ENCODE measurements around the gene GLB1L3.

GRCh38 chr11:134359646-134360045, 83.5 kb downstream of the GLB1L3 start:
- no peak for TF ChIP-seq ZNF114 (tag by site-specific recombination; IDR thresholded peaks at IDR 0.05)
- no peak for TF ChIP-seq YY1 (tag by site-specific recombination; IDR thresholded peaks at IDR 0.05)
- TF ChIP-seq, protein P1, sequence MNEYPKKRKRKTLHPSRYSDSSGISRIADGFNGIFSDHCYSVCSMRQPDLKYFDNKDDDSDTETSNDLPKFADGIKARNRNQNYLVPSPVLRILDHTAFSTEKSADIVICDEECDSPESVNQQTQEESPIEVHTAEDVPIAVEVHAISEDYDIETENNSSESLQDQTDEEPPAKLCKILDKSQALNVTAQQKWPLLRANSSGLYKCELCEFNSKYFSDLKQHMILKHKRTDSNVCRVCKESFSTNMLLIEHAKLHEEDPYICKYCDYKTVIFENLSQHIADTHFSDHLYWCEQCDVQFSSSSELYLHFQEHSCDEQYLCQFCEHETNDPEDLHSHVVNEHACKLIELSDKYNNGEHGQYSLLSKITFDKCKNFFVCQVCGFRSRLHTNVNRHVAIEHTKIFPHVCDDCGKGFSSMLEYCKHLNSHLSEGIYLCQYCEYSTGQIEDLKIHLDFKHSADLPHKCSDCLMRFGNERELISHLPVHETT (tag by site-specific recombination; IDR thresholded peaks at IDR 0.05) = no peak
- TF ChIP-seq ZBTB26 (tag by site-specific recombination; optimal IDR thresholded peaks at IDR 0.05) = no peak
- TF ChIP-seq, protein P2, sequence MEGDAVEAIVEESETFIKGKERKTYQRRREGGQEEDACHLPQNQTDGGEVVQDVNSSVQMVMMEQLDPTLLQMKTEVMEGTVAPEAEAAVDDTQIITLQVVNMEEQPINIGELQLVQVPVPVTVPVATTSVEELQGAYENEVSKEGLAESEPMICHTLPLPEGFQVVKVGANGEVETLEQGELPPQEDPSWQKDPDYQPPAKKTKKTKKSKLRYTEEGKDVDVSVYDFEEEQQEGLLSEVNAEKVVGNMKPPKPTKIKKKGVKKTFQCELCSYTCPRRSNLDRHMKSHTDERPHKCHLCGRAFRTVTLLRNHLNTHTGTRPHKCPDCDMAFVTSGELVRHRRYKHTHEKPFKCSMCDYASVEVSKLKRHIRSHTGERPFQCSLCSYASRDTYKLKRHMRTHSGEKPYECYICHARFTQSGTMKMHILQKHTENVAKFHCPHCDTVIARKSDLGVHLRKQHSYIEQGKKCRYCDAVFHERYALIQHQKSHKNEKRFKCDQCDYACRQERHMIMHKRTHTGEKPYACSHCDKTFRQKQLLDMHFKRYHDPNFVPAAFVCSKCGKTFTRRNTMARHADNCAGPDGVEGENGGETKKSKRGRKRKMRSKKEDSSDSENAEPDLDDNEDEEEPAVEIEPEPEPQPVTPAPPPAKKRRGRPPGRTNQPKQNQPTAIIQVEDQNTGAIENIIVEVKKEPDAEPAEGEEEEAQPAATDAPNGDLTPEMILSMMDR (tag by site-specific recombination; IDR thresholded peaks at IDR 0.05) = no peak
- TF ChIP-seq, protein P3, sequence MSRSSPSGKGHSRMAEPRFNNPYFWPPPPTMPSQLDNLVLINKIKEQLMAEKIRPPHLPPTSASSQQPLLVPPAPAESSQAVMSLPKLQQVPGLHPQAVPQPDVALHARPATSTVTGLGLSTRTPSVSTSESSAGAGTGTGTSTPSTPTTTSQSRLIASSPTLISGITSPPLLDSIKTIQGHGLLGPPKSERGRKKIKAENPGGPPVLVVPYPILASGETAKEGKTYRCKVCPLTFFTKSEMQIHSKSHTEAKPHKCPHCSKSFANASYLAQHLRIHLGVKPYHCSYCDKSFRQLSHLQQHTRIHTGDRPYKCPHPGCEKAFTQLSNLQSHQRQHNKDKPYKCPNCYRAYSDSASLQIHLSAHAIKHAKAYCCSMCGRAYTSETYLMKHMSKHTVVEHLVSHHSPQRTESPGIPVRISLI (tag by site-specific recombination; IDR thresholded peaks at IDR 0.05) = no peak
- no peak for TF ChIP-seq PBX3 (CRISPR knock-in tag; IDR thresholded peaks at IDR 0.05)
- TF ChIP-seq, protein P4, sequence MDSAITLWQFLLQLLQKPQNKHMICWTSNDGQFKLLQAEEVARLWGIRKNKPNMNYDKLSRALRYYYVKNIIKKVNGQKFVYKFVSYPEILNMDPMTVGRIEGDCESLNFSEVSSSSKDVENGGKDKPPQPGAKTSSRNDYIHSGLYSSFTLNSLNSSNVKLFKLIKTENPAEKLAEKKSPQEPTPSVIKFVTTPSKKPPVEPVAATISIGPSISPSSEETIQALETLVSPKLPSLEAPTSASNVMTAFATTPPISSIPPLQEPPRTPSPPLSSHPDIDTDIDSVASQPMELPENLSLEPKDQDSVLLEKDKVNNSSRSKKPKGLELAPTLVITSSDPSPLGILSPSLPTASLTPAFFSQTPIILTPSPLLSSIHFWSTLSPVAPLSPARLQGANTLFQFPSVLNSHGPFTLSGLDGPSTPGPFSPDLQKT (IDR thresholded peaks at IDR 0.05; ENCODE audit: borderline replicate concordance, low read depth, low read length) = no peak
- TF ChIP-seq, protein P5, sequence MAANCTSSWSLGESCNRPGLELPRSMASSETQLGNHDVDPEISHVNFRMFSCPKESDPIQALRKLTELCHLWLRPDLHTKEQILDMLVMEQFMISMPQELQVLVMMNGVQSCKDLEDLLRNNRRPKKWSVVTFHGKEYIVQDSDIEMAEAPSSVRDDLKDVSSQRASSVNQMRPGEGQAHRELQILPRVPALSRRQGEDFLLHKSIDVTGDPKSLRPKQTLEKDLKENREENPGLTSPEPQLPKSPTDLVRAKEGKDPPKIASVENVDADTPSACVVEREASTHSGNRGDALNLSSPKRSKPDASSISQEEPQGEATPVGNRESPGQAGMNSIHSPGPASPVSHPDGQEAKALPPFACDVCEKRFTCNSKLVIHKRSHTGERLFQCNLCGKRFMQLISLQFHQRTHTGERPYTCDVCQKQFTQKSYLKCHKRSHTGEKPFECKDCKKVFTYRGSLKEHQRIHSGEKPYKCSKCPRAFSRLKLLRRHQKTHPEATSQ (tag by site-specific recombination; IDR thresholded peaks at IDR 0.05) = no peak
- no peak for TF ChIP-seq ZNF10 (tag by site-specific recombination; IDR thresholded peaks at IDR 0.05)
- TF ChIP-seq TRIM28 (IDR thresholded peaks at IDR 0.05; ENCODE audit: borderline replicate concordance, low read length) = no peak
